Activated CD8-positive, alpha-beta memory T cell treated with anti-CD3 and anti-CD28 coated beads, Interleukin-2, amount 10 ng/mL, durations not matched to agents 7 days and 5 days (primary cell): ENCODE data around the gene CHAD. TPM values are rescaled to one million over a fixed set of nuclear protein-coding genes. Genes with fewer than 3 reads are reported as not detected.

Source experiments
- ATAC-seq: fragments of 150-1000 bp; cut with Tn5 transposase; one replicate; pipeline ENCODE4 v1.10.0; 2021; ENCODE audit warnings: moderate library complexity
- CTCF ChIA-PET: fragments of 350-600 bp; sonication (Branson Sonifier 250); formaldehyde crosslinking; loops from one replicate; lab custom pipeline; 2021; ENCODE audit warnings: antibody characterized with exemption; lab: Charles Lee
- DNase-seq: peaks from one replicate; pipeline ENCODE4 v3.0.0-alpha.2; 2020
- H3K27ac Mint-ChIP-seq: one replicate; pipeline ENCODE4 v1.8.0; 2021; ENCODE audit warnings: mild to moderate bottlenecking, mixed read lengths
- H3K27me3 Mint-ChIP-seq: one replicate; pipeline ENCODE4 v1.8.0; 2021; ENCODE audit warnings: mixed read lengths
- H3K36me3 Mint-ChIP-seq: one replicate; pipeline ENCODE4 v1.8.0; 2021; ENCODE audit warnings: mild to moderate bottlenecking, mixed read lengths
- H3K4me1 Mint-ChIP-seq: one replicate; pipeline ENCODE4 v1.8.0; 2021; ENCODE audit warnings: mixed read lengths
- H3K4me3 Mint-ChIP-seq: one replicate; pipeline ENCODE4 v1.8.0; 2021; ENCODE audit warnings: mild to moderate bottlenecking, moderate library complexity, mixed read lengths
- H3K9me3 Mint-ChIP-seq: one replicate; pipeline ENCODE4 v1.8.0; 2022; ENCODE audit warnings: low read depth, mixed read lengths
- total RNA-seq, 2 experiments: library from RNA; stranded (reverse); gene quantifications; one replicate each; pipeline ENCODE4 v1.2.3, GENCODE V29; 2021

Gene CHAD
- total RNA-seq, 2 experiments from 2014 or later, result not detected

DNA sequence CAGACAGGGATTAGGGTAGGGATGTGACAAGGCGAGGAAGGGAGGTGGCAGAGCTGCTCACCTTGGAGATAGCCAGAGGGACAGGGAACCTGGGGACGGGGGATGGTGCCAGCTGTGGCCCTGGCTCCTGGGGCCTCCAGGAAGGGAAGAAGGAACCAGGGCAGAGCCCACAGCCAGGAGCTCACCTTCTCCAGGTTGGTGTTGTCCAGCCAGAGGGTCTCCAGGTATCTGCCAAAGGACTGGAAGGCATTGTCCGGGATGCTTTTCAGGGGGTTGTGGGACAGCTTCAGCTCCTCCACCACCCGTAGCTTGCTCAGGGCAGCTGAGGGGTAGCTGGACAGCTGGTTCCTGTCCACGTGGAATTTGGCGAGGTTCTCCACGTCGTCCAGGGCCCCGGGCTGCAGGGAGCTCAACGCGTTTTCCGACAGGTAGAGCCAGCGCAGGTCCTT lies 801 bp downstream of the CHAD start:
- CTCF ChIA-PET, result interaction anchor here (1.4 to 1.5 kb wide), 2 partner anchors 10 to 12 kb away, joined by 4 to 6 read pairs; partner anchors contain the start of gene RSAD1
- DNase-seq (no peak), ATAC-seq (no peak)
- H3K4me1 Mint-ChIP-seq, result peaks cover 6% of the 10 kb centered on the region
- H3K4me3 Mint-ChIP-seq, result no peak overlapping the region
- peaks cover 17% of the 10 kb centered on the region for H3K27me3 Mint-ChIP-seq
- no peak overlapping the region for H3K27ac Mint-ChIP-seq
- no peaks in the 10 kb centered on the region for H3K9me3 Mint-ChIP-seq
- no peaks in the 10 kb centered on the region for H3K36me3 Mint-ChIP-seq

DNA sequence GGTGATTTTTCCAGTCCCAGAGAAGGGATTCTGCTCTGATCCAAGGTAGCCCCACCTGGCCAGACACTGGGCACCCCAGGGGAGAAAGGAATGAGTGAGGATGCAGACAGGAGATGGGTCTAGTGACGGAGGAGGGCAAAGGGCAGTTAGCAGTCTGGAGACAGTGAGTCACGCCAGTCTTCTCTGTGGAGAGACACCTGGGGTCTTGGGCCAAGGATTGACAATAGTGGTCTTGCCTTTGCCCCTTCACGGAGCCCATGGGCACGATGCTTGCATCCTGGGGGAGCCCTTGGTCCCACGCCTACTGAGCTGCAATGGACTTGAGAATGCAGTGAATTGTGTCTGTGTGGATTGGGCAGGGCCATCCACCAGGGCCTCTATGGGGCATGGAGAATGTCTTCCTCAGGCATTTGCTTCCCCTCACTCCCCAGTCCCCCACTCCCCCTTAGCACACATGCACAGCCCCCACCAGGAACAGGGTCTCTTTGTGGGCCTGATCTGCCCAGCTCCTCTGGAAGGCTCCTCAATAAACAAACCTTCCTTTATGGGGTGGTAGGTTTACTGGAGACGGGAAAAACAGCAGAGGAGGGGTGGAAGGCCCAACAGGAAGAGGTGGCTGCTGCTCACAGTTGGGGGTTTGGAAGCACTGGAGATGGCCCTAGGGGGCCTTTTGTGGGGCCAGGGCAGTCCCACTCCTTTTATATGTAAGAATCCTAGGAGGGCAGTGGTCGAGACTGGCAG lies 1.4 kb downstream of the CHAD start:
- Mint-ChIP-seq H3K27me3 (peaks cover 17% of the 10 kb centered on the region), H3K36me3 (no peaks in the 10 kb centered on the region), H3K9me3 (no peaks in the 10 kb centered on the region), H3K27ac (no peak overlapping the region), H3K4me3 (no peak overlapping the region), H3K4me1 (peaks cover 6% of the 10 kb centered on the region)
- CTCF ChIA-PET, result interaction anchor here (1.4 to 1.5 kb wide), 2 partner anchors 10 to 12 kb away, joined by 4 to 6 read pairs; partner anchors contain the start of gene RSAD1
- DNase-seq (no peak), ATAC-seq (no peak)

- Mint-ChIP-seq H3K36me3 (no peaks in the 10 kb centered on the region), H3K9me3 (no peaks in the 10 kb centered on the region), H3K27ac (no peak overlapping the region), H3K4me3 (no peak overlapping the region), H3K27me3 (peaks cover 17% of the 10 kb centered on the region), H3K4me1 (peaks cover 6% of the 10 kb centered on the region)
- CTCF ChIA-PET, result no interaction called here
- no peak for ATAC-seq
- DNase-seq, result no peak
Measured at GRCh38 chr17:50466371-50467113, 2.1 kb downstream of the CHAD start.

DNA sequence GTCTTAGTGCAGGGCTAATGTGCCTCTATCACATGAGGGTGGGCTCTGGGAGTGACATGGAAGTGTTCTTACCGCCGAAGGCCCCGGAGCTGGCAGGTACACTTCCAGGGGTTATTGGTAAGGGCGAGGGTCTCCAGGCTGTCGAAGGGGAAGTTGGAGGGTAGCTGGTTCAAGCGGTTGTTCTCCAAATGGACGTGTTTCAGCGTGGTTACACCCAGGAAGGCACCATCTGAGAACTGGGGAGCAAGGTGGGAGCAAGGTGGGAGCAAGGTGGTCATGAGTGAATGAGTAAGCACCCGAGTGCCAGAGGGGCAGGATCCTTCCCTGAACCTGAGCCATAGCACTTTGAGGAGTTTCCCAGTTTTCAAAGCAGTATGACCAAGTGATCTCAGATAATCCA lies 3.0 kb downstream of the CHAD start:
- peaks cover 6% of the 10 kb centered on the region for H3K4me1 Mint-ChIP-seq
- no peak overlapping the region for H3K27ac Mint-ChIP-seq
- no peaks in the 10 kb centered on the region for H3K9me3 Mint-ChIP-seq
- peaks cover 17% of the 10 kb centered on the region for H3K27me3 Mint-ChIP-seq
- DNase-seq (no peak), ATAC-seq (no peak)
- no peaks in the 10 kb centered on the region for H3K36me3 Mint-ChIP-seq
- no peak overlapping the region for H3K4me3 Mint-ChIP-seq
- CTCF ChIA-PET, result interaction anchor here (0.8 to 1.0 kb wide), 2 partner anchors 12 to 14 kb away, joined by 3 to 4 read pairs; no protein-coding TSS in a partner anchor

DNA sequence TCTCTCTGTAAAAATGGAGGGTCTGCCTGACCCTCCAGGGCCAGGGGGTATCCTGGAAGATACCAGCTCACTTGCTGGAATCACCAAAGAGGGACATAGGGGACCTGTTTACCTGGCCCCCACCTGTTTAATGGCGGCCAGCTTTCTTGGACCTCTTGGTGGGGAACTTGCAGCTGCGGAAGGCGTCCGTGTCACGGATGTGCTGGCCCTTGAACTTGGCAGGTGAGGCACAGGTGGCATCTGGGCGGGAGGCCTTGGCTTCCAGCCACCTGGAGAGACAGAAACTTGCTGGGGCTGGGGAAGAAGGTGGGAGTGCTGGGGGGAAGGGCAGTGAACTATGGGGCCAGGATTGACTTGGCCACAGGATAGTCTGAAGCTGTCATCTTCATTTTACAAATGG lies 3.5 kb downstream of the CHAD start:
- Mint-ChIP-seq H3K27me3 (peaks cover 17% of the 10 kb centered on the region), H3K4me1 (peaks cover 6% of the 10 kb centered on the region), H3K4me3 (no peak overlapping the region), H3K27ac (no peak overlapping the region), H3K9me3 (no peaks in the 10 kb centered on the region), H3K36me3 (no peaks in the 10 kb centered on the region)
- DNase-seq (no peak), ATAC-seq (no peak)
- CTCF ChIA-PET, result interaction anchor here (0.8 to 1.0 kb wide), 2 partner anchors 13 to 14 kb away, joined by 3 to 4 read pairs; no protein-coding TSS in a partner anchor

GRCh38 chr17:50464736-50465135 lies 3.9 kb downstream of the CHAD start:
- no peaks in the 10 kb centered on the region for H3K36me3 Mint-ChIP-seq
- no peak overlapping the region for H3K4me3 Mint-ChIP-seq
- H3K27ac Mint-ChIP-seq, result no peak overlapping the region
- ATAC-seq, result no peak
- CTCF ChIA-PET, result interaction anchor here (1.0 kb wide), 1 partner anchor 13 kb away, joined by 4 read pairs; no protein-coding TSS in a partner anchor
- DNase-seq, result no peak
- H3K27me3 Mint-ChIP-seq, result peaks cover 15% of the 10 kb centered on the region
- no peaks in the 10 kb centered on the region for H3K9me3 Mint-ChIP-seq
- peaks cover 6% of the 10 kb centered on the region for H3K4me1 Mint-ChIP-seq

GRCh38 chr17:50464121-50464520 lies 4.6 kb downstream of the CHAD start:
- CTCF ChIA-PET, result no interaction called here
- no peak for ATAC-seq
- Mint-ChIP-seq H3K27ac (no peak overlapping the region), H3K36me3 (no peaks in the 10 kb centered on the region), H3K4me3 (no peak overlapping the region), H3K27me3 (peaks cover 15% of the 10 kb centered on the region), H3K9me3 (no peaks in the 10 kb centered on the region), H3K4me1 (peaks cover 6% of the 10 kb centered on the region)
- no peak for DNase-seq

GRCh38 chr17:50462446-50462845 lies 6.2 kb downstream of the CHAD start:
- no peak overlapping the region for H3K27ac Mint-ChIP-seq
- H3K9me3 Mint-ChIP-seq, result no peaks in the 10 kb centered on the region
- H3K36me3 Mint-ChIP-seq, result no peaks in the 10 kb centered on the region
- peaks cover 3% of the 10 kb centered on the region for H3K27me3 Mint-ChIP-seq
- CTCF ChIA-PET, result interaction anchor here (0.7 kb wide), 1 partner anchor 235 kb away, joined by 3 read pairs; no protein-coding TSS in a partner anchor
- no peak for ATAC-seq
- no peak overlapping the region for H3K4me3 Mint-ChIP-seq
- DNase-seq, result no peak
- H3K4me1 Mint-ChIP-seq, result peaks cover 2% of the 10 kb centered on the region

DNA sequence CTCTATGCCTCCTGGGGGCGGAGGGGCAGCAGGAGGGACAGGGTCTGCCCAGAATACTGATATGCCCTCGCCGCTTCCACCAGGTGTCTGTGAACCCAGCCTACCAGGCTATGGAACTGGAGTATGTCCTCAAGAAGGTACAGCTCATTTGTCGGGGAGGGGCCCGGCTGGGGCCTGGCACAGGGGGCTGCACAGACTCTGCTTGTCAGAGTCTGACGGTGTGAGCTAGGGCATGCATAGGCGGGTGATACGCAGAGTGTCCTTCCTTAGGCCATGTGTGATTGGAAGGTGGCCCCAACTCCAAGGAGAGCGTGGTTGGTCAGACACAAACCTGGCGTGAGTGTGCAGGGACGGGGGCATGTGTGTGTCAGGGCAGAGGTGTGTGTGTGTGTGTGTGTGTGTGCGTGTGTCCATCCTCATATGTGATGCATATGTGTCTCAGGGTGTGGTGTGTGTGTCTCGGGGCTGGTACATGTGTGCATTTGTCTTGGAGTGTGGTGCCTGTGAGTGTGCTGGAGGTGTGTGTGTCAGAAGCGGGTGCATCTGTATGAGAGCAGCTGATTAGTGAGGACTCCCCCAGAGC lies 7.0 kb downstream of the CHAD start:
- DNase-seq, result no peak
- no peak overlapping the region for H3K27ac Mint-ChIP-seq

DNA sequence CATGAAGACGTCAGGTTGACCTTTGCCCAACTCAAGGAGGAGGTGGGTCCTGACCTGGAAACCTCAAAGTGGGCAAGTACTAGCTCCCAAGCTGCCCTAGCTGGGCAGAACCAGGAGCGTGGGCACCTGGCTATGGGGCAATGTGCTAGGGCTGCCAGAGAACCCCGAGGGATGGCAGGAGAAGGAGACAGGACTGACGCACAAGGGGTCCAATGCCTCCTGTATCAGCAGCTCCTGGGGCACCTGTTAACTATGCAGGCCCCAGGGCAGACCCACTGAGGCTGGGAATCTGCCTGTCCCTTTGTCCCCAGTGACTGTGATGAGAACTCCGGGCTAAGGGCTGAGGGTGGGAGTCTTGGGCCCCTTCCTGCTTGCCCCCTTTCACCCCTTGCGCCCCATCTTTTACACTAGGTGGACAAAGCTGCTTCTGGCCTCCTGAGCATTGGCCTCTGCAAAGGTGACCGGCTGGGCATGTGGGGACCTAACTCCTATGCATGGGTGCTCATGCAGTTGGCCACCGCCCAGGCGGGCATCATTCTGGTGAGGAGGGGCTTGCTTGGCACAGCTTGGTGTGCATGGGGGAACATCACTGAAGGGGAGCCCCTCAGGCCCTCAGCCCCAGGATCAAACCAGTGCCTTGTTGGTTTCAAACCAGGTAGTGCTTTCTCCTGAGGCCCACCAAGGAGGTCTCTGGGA lies 7.7 kb downstream of the CHAD start:
- Mint-ChIP-seq H3K4me1 (no peaks in the 10 kb centered on the region), H3K27me3 (no peaks in the 10 kb centered on the region), H3K36me3 (no peaks in the 10 kb centered on the region), H3K27ac (no peak overlapping the region), H3K9me3 (no peaks in the 10 kb centered on the region), H3K4me3 (no peak overlapping the region)
- DNase-seq (no peak), ATAC-seq (no peak)
- CTCF ChIA-PET, result interaction anchor here (0.8 kb wide), 1 partner anchor 17 kb away, joined by 4 read pairs; the partner anchor contains the start of gene RSAD1

More for the DNA sequence above, 7.0 kb downstream of the CHAD start:
- H3K4me3 Mint-ChIP-seq, result no peak overlapping the region
- H3K4me1 Mint-ChIP-seq, result peaks cover 2% of the 10 kb centered on the region
- no peaks in the 10 kb centered on the region for H3K27me3 Mint-ChIP-seq
- no peaks in the 10 kb centered on the region for H3K36me3 Mint-ChIP-seq
- no peaks in the 10 kb centered on the region for H3K9me3 Mint-ChIP-seq
- ATAC-seq, result no peak
- CTCF ChIA-PET, result no interaction called here

DNA sequence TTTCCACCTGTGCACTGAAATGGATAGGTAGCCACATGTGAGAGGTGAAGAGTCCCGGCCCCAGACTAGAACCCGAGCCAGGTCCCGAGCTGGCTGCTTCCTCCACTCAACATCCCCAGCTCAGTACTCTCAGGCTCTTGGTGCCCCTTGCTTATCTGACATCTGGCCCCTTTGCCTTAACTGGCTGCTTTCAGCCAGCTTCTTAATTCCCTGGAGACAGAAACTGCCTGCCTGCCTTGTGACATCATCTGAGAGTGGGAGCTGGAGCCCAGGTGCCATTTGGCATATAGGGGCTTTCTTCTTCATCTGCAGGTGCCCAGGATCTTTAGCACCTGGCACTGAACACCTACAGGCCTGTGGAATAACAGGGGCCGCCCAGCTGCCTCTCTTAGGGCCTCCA lies 8.9 kb downstream of the CHAD start:
- ATAC-seq (no peak), DNase-seq (no peak)
- H3K9me3 Mint-ChIP-seq, result no peaks in the 10 kb centered on the region
- H3K27ac Mint-ChIP-seq, result no peak overlapping the region
- H3K36me3 Mint-ChIP-seq, result no peaks in the 10 kb centered on the region
- H3K27me3 Mint-ChIP-seq, result no peaks in the 10 kb centered on the region
- H3K4me1 Mint-ChIP-seq, result no peaks in the 10 kb centered on the region
- H3K4me3 Mint-ChIP-seq, result no peak overlapping the region
- CTCF ChIA-PET, result interaction anchor here (0.7 to 1.0 kb wide), 2 partner anchors 62 to 98 kb away, joined by 3 read pairs; partner anchors contain the start of gene LRRC59

DNA sequence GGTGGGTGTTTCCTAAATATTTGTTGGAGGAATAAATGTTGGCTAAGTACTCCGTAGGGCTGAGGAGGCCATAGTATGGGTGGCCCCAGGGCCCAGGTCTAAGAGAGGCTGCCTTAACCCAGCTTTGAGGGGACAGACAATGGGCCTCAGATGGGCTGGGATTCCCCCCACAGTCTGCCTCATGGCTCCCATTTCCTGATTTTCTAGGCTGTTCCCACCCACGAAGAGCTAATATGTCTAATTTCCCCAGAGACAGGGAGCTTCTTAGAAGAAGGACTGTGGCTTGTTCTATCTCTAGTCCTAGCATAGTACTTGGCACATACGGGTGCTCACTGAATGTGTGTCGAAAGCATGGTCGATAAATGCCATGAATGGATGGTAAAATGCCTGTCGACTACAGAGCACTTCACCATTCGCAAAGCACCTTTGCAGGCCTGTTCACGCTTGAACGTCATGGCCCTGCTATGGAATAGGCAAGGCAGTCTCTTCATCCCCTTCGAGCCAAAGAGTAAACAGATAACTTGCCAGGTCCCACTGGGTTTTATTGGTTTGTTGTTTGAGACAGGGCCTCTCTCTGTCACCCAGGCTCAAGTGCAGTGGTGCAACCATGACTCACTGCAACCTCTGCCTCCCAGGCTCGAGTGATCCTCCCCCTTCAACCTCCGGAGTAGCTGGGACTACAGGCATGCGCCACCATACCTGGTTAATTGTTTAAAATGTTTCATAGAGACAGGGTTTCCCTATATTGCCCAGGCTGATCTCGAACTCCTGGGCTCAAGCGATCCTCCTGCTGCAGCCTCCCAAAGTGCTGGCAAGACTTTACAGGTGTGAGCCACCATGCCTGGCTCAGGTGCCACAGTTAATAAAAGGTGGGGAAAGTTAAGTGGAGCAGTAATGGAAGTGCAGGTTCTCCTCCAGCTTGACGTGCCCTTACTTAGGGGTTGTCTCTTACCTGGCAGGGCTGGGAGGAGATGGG lies 9.7 kb downstream of the CHAD start:
- H3K9me3 Mint-ChIP-seq, result no peaks in the 10 kb centered on the region
- no peaks in the 10 kb centered on the region for H3K27me3 Mint-ChIP-seq
- H3K36me3 Mint-ChIP-seq, result no peaks in the 10 kb centered on the region
- DNase-seq, result no peak
- no peak for ATAC-seq
- no peak overlapping the region for H3K27ac Mint-ChIP-seq
- no peak overlapping the region for H3K4me3 Mint-ChIP-seq
- no peaks in the 10 kb centered on the region for H3K4me1 Mint-ChIP-seq
- CTCF ChIA-PET, result interaction anchor here (0.7 to 1.4 kb wide), 4 partner anchors 20 to 97 kb away, joined by 3 read pairs; partner anchors contain the start of gene LRRC59
